HepG2 (cell line): ENCODE data around the gene KRT17. TPM values are rescaled to one million over a fixed set of nuclear protein-coding genes. Genes with fewer than 3 reads are reported as not detected.
A peak's percentile ranks its signal among the peaks of the same experiment; 100 is the strongest.

Source experiments
- CREB1 ChIP-seq, 2 experiments: fragments of 450-650 bp in 1 of 2; IDR thresholded peaks; 2 replicates each; pipeline ENCODE4 v1.6.1; 2016 to 2017; ENCODE audit warnings: control low read depth in 1 of 2, mild to moderate bottlenecking in 1 of 2, missing compliant biosample characterization in 1 of 2, missing genetic modification characterization in 1 of 2
- DZIP1 ChIP-seq: sonication (generic); formaldehyde crosslinking; IDR thresholded peaks from 2 replicates; pipeline ENCODE4 v1.5.0; 2020; ENCODE audit warnings: mild to moderate bottlenecking, missing genetic modification reagents
- ELK4 ChIP-seq: sonication (generic); formaldehyde crosslinking; IDR thresholded peaks from 2 replicates; pipeline ENCODE4 v1.9.0; 2021; ENCODE audit warnings: missing genetic modification reagents, borderline replicate concordance
- HOXA9 ChIP-seq: sonication (generic); formaldehyde crosslinking; IDR thresholded peaks from 2 replicates; pipeline ENCODE4 v1.8.1; 2022; ENCODE audit warnings: missing genetic modification reagents, mild to moderate bottlenecking, moderate library complexity, borderline replicate concordance
- MIER2 ChIP-seq: IDR thresholded peaks from 2 replicates; pipeline ENCODE4 v1.6.1; 2016; ENCODE audit warnings: missing biosample characterization, missing genetic modification reagents
- PRDM4 ChIP-seq: sonication (generic); formaldehyde crosslinking; IDR thresholded peaks from 2 replicates; pipeline ENCODE4 v1.9.0; 2021; ENCODE audit warnings: missing genetic modification reagents, borderline replicate concordance
- PREB ChIP-seq: sonication (generic); formaldehyde crosslinking; IDR thresholded peaks from 2 replicates; pipeline ENCODE4 v1.4.0; 2020; ENCODE audit warnings: missing genetic modification reagents
- PRPF4 ChIP-seq: fragments of 200-400 bp; formaldehyde crosslinking; IDR thresholded peaks from 2 replicates; pipeline ENCODE4 v1.6.1; 2016; ENCODE audit warnings: low read length, low read depth; ENCODE audit not compliant: poor library complexity, severe bottlenecking
- REPIN1 ChIP-seq: sonication (generic); formaldehyde crosslinking; IDR thresholded peaks from 2 replicates; pipeline ENCODE4 v1.8.0; 2022; ENCODE audit warnings: missing genetic modification reagents, low read depth, mild to moderate bottlenecking, borderline replicate concordance
- SIX4 ChIP-seq: sonication (generic); formaldehyde crosslinking; IDR thresholded peaks from 2 replicates; pipeline ENCODE4 v1.4.0; 2020; ENCODE audit warnings: missing genetic modification reagents
- SYNCRIP ChIP-seq: fragments of 200-400 bp; formaldehyde crosslinking; IDR thresholded peaks from 2 replicates; pipeline ENCODE4 v1.6.1; 2018; ENCODE audit warnings: mild to moderate bottlenecking, low read depth, low read length; ENCODE audit not compliant: insufficient read depth
- THAP8 ChIP-seq: sonication (generic); formaldehyde crosslinking; IDR thresholded peaks from 2 replicates; pipeline ENCODE4 v1.5.1; 2020; ENCODE audit warnings: missing genetic modification reagents, mild to moderate bottlenecking, borderline replicate concordance
- ZBTB39 ChIP-seq: sonication (generic); formaldehyde crosslinking; IDR thresholded peaks from 2 replicates; pipeline ENCODE4 v1.5.0; 2020; ENCODE audit warnings: missing genetic modification reagents
- ZC3H13 ChIP-seq: sonication (generic); formaldehyde crosslinking; IDR thresholded peaks from 2 replicates; pipeline ENCODE4 v1.8.1; 2023; ENCODE audit warnings: mild to moderate bottlenecking, missing genetic modification reagents, moderate library complexity
- ZNF562 ChIP-seq: sonication (generic); formaldehyde crosslinking; IDR thresholded peaks from 2 replicates; pipeline ENCODE4 v1.8.0; 2022; ENCODE audit warnings: missing genetic modification reagents, borderline replicate concordance
- ZNF569 ChIP-seq: sonication (generic); formaldehyde crosslinking; IDR thresholded peaks from 2 replicates; pipeline ENCODE4 v1.5.0; 2020; ENCODE audit warnings: mild to moderate bottlenecking, missing genetic modification reagents, moderate library complexity, borderline replicate concordance
- ZNF713 ChIP-seq: sonication (generic); formaldehyde crosslinking; IDR thresholded peaks from 2 replicates; pipeline ENCODE4 v1.4.0; 2020; ENCODE audit warnings: mild to moderate bottlenecking, missing genetic modification reagents
- polyA plus RNA-seq, 8 experiments: library from polyadenylated mRNA; depleted of rRNA in 3 of 8; stranded (reverse) in 7 of 8; unstranded in 1 of 8; fragments of >200 nt; fragmentation: Illumina TruSeq in 4 of 8; extraction: Trizol in 4 of 8; gene quantifications; 2 replicates each; pipeline versions ENCODE4 v1.2.1 to v1.2.3, GENCODE V29; 2011 to 2016; ENCODE audit warnings: low read depth in 4 of 8, missing spikeins in 1 of 8, mixed read lengths in 1 of 8; ENCODE audit not compliant: insufficient read depth in 1 of 8
- total RNA-seq, 5 experiments: library from RNA; depleted of rRNA; stranded (reverse); fragments of >200 nt; fragmentation: Illumina TruSeq; extraction: Trizol; gene quantifications; 2 replicates each; pipeline ENCODE4 v1.2.3, GENCODE V29; 2016; ENCODE audit warnings: low read depth in 1 of 5

Gene KRT17
- total and polyA plus RNA-seq, 2 of the 13 experiments (the other 11 are each of a cell fraction or from before 2014, with no cell fraction given) = 0.38 to 0.82 TPM

- TF ChIP-seq PRPF4 (no peak), PRDM4 (CRISPR knock-in tag) (no peak), PREB (CRISPR knock-in tag) (no peak), ZC3H13 (no peak), ZBTB39 (CRISPR knock-in tag) (no peak), ZNF569 (CRISPR knock-in tag) (no peak), CREB1 (IDR thresholded peaks at IDR 0.05) (no peak), CREB1 (CRISPR knock-in tag; IDR thresholded peaks at IDR 0.05) (no peak), HOXA9 (CRISPR knock-in tag) (no peak), ZNF713 (peak; percentile 88; the same call in 1 of the 2 replicates), ZNF562 (CRISPR knock-in tag) (no peak), MIER2 (CRISPR knock-in tag) (0 out of 2 replicates have a peak, but pooled peaks have one; percentile 38), SIX4 (CRISPR knock-in tag) (no peak), DZIP1 (CRISPR knock-in tag) (peak; percentile 90; the same call in 1 of the 2 replicates), SYNCRIP (no peak), THAP8 (no peak), ELK4 (CRISPR knock-in tag) (no peak), REPIN1 (peak; percentile 63)
Observed at GRCh38 chr17:41665566-41666236, 41.3 kb upstream of the KRT17 start (continued).
